ENCODE measurements around the gene ANTXR2.
A peak's percentile ranks its signal among the peaks of the same experiment; 100 is the strongest.

The ANTXR2 gene

GRCh38 chr4:80069837-80070731 is 2.9 kb downstream of the ANTXR2 start:
- DNase-seq (ENCODE audit: low read depth in 2 of 2) = no peak

GRCh38 chr4:80069108-80069836 is 3.8 kb downstream of the ANTXR2 start:
- DNase-seq (ENCODE audit: low read depth in 2 of 2) = peak in 1 of 2 experiments; percentile 34

- DNase-seq (ENCODE audit: low read depth in 2 of 2) = no peak
Measured at GRCh38 chr4:80065601-80066000, 7.4 kb downstream of the ANTXR2 start.

GRCh38 chr4:80062527-80062926 is 10.5 kb downstream of the ANTXR2 start:
- DNase-seq (ENCODE audit: low read depth in 2 of 2) = no peak

- DNase-seq (ENCODE audit: low read depth in 2 of 2) = no peak
Measured at GRCh38 chr4:80060804-80061203, 12.2 kb downstream of the ANTXR2 start.

- no peak for DNase-seq (ENCODE audit: low read depth in 2 of 2)
Measured at GRCh38 chr4:80058740-80059139, 14.3 kb downstream of the ANTXR2 start.

- no peak for DNase-seq (ENCODE audit: low read depth in 2 of 2)
Measured at GRCh38 chr4:80054375-80054774, 18.7 kb downstream of the ANTXR2 start.

GRCh38 chr4:80053140-80053910 is 19.7 kb downstream of the ANTXR2 start:
- DNase-seq (ENCODE audit: low read depth in 2 of 2) = no peak

- DNase-seq (ENCODE audit: low read depth in 2 of 2) = no peak
Measured at GRCh38 chr4:80049813-80050534, 23.1 kb downstream of the ANTXR2 start.

- DNase-seq (ENCODE audit: low read depth in 2 of 2) = no peak
Measured at GRCh38 chr4:80049402-80049801, 23.6 kb downstream of the ANTXR2 start.

- DNase-seq (ENCODE audit: low read depth in 2 of 2) = no peak
Measured at GRCh38 chr4:80045786-80046185, 27.2 kb downstream of the ANTXR2 start.

- DNase-seq (ENCODE audit: low read depth in 2 of 2) = no peak
Measured at GRCh38 chr4:80043541-80043940, 29.5 kb downstream of the ANTXR2 start.

- DNase-seq (ENCODE audit: low read depth in 2 of 2) = no peak
Measured at GRCh38 chr4:80042821-80043220, 30.2 kb downstream of the ANTXR2 start.

- no peak for DNase-seq (ENCODE audit: low read depth in 2 of 2)
Measured at GRCh38 chr4:80037864-80038263, 35.2 kb downstream of the ANTXR2 start.

GRCh38 chr4:80036949-80037685 is 35.9 kb downstream of the ANTXR2 start:
- DNase-seq (ENCODE audit: low read depth in 2 of 2) = peak; percentile 82 to 88

- no peak for DNase-seq (ENCODE audit: low read depth in 2 of 2)
Measured at GRCh38 chr4:80036306-80036705, 36.7 kb downstream of the ANTXR2 start.

- no peak for DNase-seq (ENCODE audit: low read depth in 2 of 2)
Measured at GRCh38 chr4:80035336-80035735, 37.7 kb downstream of the ANTXR2 start.

- no peak for DNase-seq (ENCODE audit: low read depth in 2 of 2)
Measured at GRCh38 chr4:80033581-80033980, 39.4 kb downstream of the ANTXR2 start.

- no peak for DNase-seq (ENCODE audit: low read depth in 2 of 2)
Measured at GRCh38 chr4:80029364-80029763, 43.7 kb downstream of the ANTXR2 start.

- no peak for DNase-seq (ENCODE audit: low read depth in 2 of 2)
Measured at GRCh38 chr4:80027611-80028010, 45.4 kb downstream of the ANTXR2 start.

- no peak for DNase-seq (ENCODE audit: low read depth in 2 of 2)
Measured at GRCh38 chr4:80026100-80026499, 46.9 kb downstream of the ANTXR2 start.

Data from fibroblast of skin of left biceps (primary cell).